Measurements from ENCODE around the gene LUZP1. TPM values are rescaled to one million over a fixed set of nuclear protein-coding genes. Genes with fewer than 3 reads are reported as not detected.

The LUZP1 gene
- total and polyA plus RNA-seq, 2 experiments from 2014 or later, result 45.7 to 152 TPM

DNA sequence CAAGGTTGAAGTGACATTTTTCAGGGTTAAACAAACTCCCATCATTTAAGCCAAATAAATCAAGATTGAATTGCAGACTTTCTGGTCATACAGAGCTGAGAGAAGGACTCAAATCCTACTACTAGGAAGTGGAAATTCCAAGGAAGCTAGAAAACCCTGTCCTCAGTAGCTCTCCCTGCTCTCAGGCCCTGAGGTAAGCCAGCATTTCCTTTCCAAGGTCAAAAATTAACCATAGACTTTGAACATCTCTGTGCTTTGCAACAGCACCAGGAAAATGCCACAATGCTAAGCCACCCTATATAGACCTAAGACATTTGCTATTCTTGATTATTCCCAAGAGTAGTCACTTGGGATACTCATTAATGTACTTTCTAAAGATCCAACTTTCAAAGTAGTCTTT is 45.1 kb downstream of the LUZP1 start:
- Histone ChIP-seq H3K36me3 (ENCODE audit: insufficient read depth) (no peaks in the 10 kb centered on the region), H3K79me2 (replicated peaks; ENCODE audit: insufficient read depth) (peaks cover 99% of the 10 kb centered on the region), H4K20me1 (replicated peaks; ENCODE audit: insufficient read depth) (peaks cover 35% of the 10 kb centered on the region), H3K4me3 (no peak overlapping the region), H2AFZ (no peak overlapping the region), H3K4me2 (no peak overlapping the region), H3K27me3 (ENCODE audit: insufficient read depth) (no peaks in the 10 kb centered on the region), H3K9me2 (ENCODE audit: insufficient read depth) (no peaks in the 10 kb centered on the region), H3K4me1 (ENCODE audit: insufficient read depth) (peaks cover 28% of the 10 kb centered on the region), H3F3A (replicated peaks; ENCODE audit: low read depth) (no peaks in the 10 kb centered on the region), H3K27ac (ENCODE audit: low read depth) (no peak overlapping the region)
- Mint-ChIP-seq H3K4me3 (no peak overlapping the region), H3K36me3 (ENCODE audit: low read depth) (no peaks in the 10 kb centered on the region), H3K4me1 (peaks cover 42% of the 10 kb centered on the region), H3K27ac (no peak overlapping the region), H3K27me3 (ENCODE audit: insufficient read depth, low read depth, poor library complexity) (peaks cover 3% of the 10 kb centered on the region), H3K9me3 (no peaks in the 10 kb centered on the region)
- DNase-seq (ENCODE audit: low spot score) (no peak), ATAC-seq (no peak)
- no peak for TF ChIP-seq CREB1 (CRISPR knock-in tag; IDR thresholded peaks at IDR 0.05; ENCODE audit: low read depth)
- TF ChIP-seq, protein P1, sequence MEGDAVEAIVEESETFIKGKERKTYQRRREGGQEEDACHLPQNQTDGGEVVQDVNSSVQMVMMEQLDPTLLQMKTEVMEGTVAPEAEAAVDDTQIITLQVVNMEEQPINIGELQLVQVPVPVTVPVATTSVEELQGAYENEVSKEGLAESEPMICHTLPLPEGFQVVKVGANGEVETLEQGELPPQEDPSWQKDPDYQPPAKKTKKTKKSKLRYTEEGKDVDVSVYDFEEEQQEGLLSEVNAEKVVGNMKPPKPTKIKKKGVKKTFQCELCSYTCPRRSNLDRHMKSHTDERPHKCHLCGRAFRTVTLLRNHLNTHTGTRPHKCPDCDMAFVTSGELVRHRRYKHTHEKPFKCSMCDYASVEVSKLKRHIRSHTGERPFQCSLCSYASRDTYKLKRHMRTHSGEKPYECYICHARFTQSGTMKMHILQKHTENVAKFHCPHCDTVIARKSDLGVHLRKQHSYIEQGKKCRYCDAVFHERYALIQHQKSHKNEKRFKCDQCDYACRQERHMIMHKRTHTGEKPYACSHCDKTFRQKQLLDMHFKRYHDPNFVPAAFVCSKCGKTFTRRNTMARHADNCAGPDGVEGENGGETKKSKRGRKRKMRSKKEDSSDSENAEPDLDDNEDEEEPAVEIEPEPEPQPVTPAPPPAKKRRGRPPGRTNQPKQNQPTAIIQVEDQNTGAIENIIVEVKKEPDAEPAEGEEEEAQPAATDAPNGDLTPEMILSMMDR (conservative IDR thresholded peaks at IDR 0.05; ENCODE audit: low read depth in 2 of 2), result no peak
- no peak for TF ChIP-seq JUNB (IDR thresholded peaks at IDR 0.05; ENCODE audit: unreplicated experiment)
- TF ChIP-seq, protein P2, sequence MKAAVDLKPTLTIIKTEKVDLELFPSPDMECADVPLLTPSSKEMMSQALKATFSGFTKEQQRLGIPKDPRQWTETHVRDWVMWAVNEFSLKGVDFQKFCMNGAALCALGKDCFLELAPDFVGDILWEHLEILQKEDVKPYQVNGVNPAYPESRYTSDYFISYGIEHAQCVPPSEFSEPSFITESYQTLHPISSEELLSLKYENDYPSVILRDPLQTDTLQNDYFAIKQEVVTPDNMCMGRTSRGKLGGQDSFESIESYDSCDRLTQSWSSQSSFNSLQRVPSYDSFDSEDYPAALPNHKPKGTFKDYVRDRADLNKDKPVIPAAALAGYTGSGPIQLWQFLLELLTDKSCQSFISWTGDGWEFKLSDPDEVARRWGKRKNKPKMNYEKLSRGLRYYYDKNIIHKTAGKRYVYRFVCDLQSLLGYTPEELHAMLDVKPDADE (IDR thresholded peaks at IDR 0.05), result no peak
- TF ChIP-seq, protein P3, sequence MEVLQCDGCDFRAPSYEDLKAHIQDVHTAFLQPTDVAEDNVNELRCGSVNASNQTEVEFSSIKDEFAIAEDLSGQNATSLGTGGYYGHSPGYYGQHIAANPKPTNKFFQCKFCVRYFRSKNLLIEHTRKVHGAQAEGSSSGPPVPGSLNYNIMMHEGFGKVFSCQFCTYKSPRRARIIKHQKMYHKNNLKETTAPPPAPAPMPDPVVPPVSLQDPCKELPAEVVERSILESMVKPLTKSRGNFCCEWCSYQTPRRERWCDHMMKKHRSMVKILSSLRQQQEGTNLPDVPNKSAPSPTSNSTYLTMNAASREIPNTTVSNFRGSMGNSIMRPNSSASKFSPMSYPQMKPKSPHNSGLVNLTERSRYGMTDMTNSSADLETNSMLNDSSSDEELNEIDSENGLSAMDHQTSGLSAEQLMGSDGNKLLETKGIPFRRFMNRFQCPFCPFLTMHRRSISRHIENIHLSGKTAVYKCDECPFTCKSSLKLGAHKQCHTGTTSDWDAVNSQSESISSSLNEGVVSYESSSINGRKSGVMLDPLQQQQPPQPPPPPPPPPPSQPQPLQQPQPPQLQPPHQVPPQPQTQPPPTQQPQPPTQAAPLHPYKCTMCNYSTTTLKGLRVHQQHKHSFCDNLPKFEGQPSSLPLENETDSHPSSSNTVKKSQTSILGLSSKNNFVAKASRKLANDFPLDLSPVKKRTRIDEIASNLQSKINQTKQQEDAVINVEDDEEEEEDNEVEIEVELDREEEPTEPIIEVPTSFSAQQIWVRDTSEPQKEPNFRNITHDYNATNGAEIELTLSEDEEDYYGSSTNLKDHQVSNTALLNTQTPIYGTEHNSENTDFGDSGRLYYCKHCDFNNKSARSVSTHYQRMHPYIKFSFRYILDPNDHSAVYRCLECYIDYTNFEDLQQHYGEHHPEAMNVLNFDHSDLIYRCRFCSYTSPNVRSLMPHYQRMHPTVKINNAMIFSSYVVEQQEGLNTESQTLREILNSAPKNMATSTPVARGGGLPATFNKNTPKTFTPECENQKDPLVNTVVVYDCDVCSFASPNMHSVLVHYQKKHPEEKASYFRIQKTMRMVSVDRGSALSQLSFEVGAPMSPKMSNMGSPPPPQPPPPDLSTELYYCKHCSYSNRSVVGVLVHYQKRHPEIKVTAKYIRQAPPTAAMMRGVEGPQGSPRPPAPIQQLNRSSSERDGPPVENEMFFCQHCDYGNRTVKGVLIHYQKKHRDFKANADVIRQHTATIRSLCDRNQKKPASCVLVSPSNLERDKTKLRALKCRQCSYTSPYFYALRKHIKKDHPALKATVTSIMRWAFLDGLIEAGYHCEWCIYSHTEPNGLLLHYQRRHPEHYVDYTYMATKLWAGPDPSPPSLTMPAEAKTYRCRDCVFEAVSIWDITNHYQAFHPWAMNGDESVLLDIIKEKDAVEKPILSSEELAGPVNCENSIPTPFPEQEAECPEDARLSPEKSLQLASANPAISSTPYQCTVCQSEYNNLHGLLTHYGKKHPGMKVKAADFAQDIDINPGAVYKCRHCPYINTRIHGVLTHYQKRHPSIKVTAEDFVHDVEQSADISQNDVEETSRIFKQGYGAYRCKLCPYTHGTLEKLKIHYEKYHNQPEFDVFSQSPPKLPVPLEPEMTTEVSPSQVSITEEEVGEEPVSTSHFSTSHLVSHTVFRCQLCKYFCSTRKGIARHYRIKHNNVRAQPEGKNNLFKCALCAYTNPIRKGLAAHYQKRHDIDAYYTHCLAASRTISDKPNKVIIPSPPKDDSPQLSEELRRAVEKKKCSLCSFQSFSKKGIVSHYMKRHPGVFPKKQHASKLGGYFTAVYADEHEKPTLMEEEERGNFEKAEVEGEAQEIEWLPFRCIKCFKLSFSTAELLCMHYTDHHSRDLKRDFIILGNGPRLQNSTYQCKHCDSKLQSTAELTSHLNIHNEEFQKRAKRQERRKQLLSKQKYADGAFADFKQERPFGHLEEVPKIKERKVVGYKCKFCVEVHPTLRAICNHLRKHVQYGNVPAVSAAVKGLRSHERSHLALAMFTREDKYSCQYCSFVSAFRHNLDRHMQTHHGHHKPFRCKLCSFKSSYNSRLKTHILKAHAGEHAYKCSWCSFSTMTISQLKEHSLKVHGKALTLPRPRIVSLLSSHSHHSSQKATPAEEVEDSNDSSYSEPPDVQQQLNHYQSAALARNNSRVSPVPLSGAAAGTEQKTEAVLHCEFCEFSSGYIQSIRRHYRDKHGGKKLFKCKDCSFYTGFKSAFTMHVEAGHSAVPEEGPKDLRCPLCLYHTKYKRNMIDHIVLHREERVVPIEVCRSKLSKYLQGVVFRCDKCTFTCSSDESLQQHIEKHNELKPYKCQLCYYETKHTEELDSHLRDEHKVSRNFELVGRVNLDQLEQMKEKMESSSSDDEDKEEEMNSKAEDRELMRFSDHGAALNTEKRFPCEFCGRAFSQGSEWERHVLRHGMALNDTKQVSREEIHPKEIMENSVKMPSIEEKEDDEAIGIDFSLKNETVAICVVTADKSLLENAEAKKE (CRISPR knock-in tag; IDR thresholded peaks at IDR 0.05), result no peak
- TF ChIP-seq EZH2phosphoT487 (IDR thresholded peaks at IDR 0.05; ENCODE audit: unreplicated experiment), result no peak
- TF ChIP-seq ZNF331 (CRISPR knock-in tag; IDR thresholded peaks at IDR 0.05; ENCODE audit: low read depth), result no peak
- TF ChIP-seq STAT1 (IDR thresholded peaks at IDR 0.05; ENCODE audit: unreplicated experiment), result no peak
- TF ChIP-seq, protein P4, sequence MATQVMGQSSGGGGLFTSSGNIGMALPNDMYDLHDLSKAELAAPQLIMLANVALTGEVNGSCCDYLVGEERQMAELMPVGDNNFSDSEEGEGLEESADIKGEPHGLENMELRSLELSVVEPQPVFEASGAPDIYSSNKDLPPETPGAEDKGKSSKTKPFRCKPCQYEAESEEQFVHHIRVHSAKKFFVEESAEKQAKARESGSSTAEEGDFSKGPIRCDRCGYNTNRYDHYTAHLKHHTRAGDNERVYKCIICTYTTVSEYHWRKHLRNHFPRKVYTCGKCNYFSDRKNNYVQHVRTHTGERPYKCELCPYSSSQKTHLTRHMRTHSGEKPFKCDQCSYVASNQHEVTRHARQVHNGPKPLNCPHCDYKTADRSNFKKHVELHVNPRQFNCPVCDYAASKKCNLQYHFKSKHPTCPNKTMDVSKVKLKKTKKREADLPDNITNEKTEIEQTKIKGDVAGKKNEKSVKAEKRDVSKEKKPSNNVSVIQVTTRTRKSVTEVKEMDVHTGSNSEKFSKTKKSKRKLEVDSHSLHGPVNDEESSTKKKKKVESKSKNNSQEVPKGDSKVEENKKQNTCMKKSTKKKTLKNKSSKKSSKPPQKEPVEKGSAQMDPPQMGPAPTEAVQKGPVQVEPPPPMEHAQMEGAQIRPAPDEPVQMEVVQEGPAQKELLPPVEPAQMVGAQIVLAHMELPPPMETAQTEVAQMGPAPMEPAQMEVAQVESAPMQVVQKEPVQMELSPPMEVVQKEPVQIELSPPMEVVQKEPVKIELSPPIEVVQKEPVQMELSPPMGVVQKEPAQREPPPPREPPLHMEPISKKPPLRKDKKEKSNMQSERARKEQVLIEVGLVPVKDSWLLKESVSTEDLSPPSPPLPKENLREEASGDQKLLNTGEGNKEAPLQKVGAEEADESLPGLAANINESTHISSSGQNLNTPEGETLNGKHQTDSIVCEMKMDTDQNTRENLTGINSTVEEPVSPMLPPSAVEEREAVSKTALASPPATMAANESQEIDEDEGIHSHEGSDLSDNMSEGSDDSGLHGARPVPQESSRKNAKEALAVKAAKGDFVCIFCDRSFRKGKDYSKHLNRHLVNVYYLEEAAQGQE (IDR thresholded peaks at IDR 0.05; ENCODE audit: unreplicated experiment), result no peak
- TF ChIP-seq ZNF114 (CRISPR knock-in tag; IDR thresholded peaks at IDR 0.05), result no peak
- TF ChIP-seq POLR2AphosphoS5 (IDR thresholded peaks at IDR 0.05; ENCODE audit: low read depth), result no peak
- TF ChIP-seq EZH2 (IDR thresholded peaks at IDR 0.05; ENCODE audit: low read depth, unreplicated experiment), result no peak
- TF ChIP-seq NANOG (IDR thresholded peaks at IDR 0.05; ENCODE audit: borderline replicate concordance), result no peak

Measured in GM23338 (cell line).